ENCODE results near the gene DYNC2I2. TPM values are rescaled to one million over a fixed set of nuclear protein-coding genes. Genes with fewer than 3 reads are reported as not detected.

Gene DYNC2I2
- total and polyA plus RNA-seq, 2 donors (not counting 3 experiments of a cell fraction or from before 2014, with no cell fraction given): 73.6 to 82.6 TPM

GRCh38 chr9:128629136-128629535 is 27.5 kb downstream of the DYNC2I2 start:
- Histone ChIP-seq H3K9me3 (replicated peaks; ENCODE audit: control insufficient read depth, insufficient read depth, low read length) (no peaks in the 10 kb centered on the region), H2AFZ (ENCODE audit: low read depth, low read length) (no peak overlapping the region), H3K4me2 (ENCODE audit: insufficient read depth, low read length) (no peak overlapping the region), H3K9me1 (replicated peaks; ENCODE audit: control insufficient read depth, extremely low read depth, insufficient read depth, low read length) (no peaks in the 10 kb centered on the region), H4K20me1 (replicated peaks; ENCODE audit: control insufficient read depth, extremely low read depth, insufficient read depth, low read length) (no peaks in the 10 kb centered on the region), H3K79me2 (ENCODE audit: control insufficient read depth, insufficient read depth, low read length) (no peaks in the 10 kb centered on the region), H3K4me1 (ENCODE audit: control insufficient read depth, extremely low read depth, insufficient read depth, low read length) (no peaks in the 10 kb centered on the region), H3K27me3 (ENCODE audit: control insufficient read depth in 2 of 2, insufficient read depth in 2 of 2, low read length in 2 of 2) (no peaks in the 10 kb centered on the region), H3K4me3 (replicated peaks in 1 of 3; ENCODE audit: insufficient read depth in 1 of 3, low read depth in 1 of 3, low read length in 3 of 3) (no peak overlapping the region), H3K27ac (ENCODE audit: insufficient read depth, low read depth, low read length) (no peak overlapping the region), H3K9ac (replicated peaks; ENCODE audit: extremely low read depth, insufficient read depth, low read length) (no peak overlapping the region), H3K36me3 (ENCODE audit: control insufficient read depth in 2 of 2, extremely low read depth in 1 of 2, insufficient read depth in 2 of 2, low read length in 2 of 2) (peaks cover 45 to 88% of the 10 kb centered on the region in 2 experiments)
- dilution Hi-C loops (cut with MboI; ENCODE audit: extremely low pct_ligation_motif_present, low sequenced_read_pairs) (no loop called here), intact Hi-C loops (cut with micrococcal nuclease) (no loop called here)
- DNase-seq (ENCODE audit: low read depth, low spot score) (no peak), FAIRE-seq (no peak)
- BruUV-seq (replicated peaks): no TSS peak
- TF ChIP-seq POLR2AphosphoS5 (IDR thresholded peaks at IDR 0.05; ENCODE audit: insufficient read depth, low read depth, low read length): no peak
- TF ChIP-seq, protein P1, sequence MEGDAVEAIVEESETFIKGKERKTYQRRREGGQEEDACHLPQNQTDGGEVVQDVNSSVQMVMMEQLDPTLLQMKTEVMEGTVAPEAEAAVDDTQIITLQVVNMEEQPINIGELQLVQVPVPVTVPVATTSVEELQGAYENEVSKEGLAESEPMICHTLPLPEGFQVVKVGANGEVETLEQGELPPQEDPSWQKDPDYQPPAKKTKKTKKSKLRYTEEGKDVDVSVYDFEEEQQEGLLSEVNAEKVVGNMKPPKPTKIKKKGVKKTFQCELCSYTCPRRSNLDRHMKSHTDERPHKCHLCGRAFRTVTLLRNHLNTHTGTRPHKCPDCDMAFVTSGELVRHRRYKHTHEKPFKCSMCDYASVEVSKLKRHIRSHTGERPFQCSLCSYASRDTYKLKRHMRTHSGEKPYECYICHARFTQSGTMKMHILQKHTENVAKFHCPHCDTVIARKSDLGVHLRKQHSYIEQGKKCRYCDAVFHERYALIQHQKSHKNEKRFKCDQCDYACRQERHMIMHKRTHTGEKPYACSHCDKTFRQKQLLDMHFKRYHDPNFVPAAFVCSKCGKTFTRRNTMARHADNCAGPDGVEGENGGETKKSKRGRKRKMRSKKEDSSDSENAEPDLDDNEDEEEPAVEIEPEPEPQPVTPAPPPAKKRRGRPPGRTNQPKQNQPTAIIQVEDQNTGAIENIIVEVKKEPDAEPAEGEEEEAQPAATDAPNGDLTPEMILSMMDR (IDR thresholded peaks at IDR 0.05; ENCODE audit: extremely low read depth in 1 of 2, insufficient read depth in 1 of 2, low read depth in 1 of 2, low read length in 2 of 2): no peak
- TF ChIP-seq FOS (IDR thresholded peaks at IDR 0.05; ENCODE audit: borderline replicate concordance, insufficient read depth, low read length): no peak
- no peak for TF ChIP-seq MYC (IDR thresholded peaks at IDR 0.05; ENCODE audit: low read depth, low read length)
- no peak for TF ChIP-seq GATA2 (IDR thresholded peaks at IDR 0.05; ENCODE audit: insufficient read depth, insufficient read length, low read depth, low read length)
- ChIA-PET POLR2A (no interaction called here), CTCF (no interaction called here)

- H3K27ac ChIP-seq (ENCODE audit: insufficient read depth, low read depth, low read length): no peak overlapping the region
- no peaks in the 10 kb centered on the region for H3K9me3 ChIP-seq (replicated peaks; ENCODE audit: control insufficient read depth, insufficient read depth, low read length)
- no peaks in the 10 kb centered on the region for H4K20me1 ChIP-seq (replicated peaks; ENCODE audit: control insufficient read depth, extremely low read depth, insufficient read depth, low read length)
- H3K9ac ChIP-seq (replicated peaks; ENCODE audit: extremely low read depth, insufficient read depth, low read length): no peak overlapping the region
- H3K27me3 ChIP-seq (ENCODE audit: control insufficient read depth in 2 of 2, insufficient read depth in 2 of 2, low read length in 2 of 2): no peaks in the 10 kb centered on the region
- H3K4me1 ChIP-seq (ENCODE audit: control insufficient read depth, extremely low read depth, insufficient read depth, low read length): no peaks in the 10 kb centered on the region
- no peak overlapping the region for H3K4me3 ChIP-seq (replicated peaks in 1 of 3; ENCODE audit: insufficient read depth in 1 of 3, low read depth in 1 of 3, low read length in 3 of 3)
- FAIRE-seq (no peak), DNase-seq (ENCODE audit: low read depth, low spot score) (no peak)
- intact Hi-C loops (cut with micrococcal nuclease) (no loop called here), dilution Hi-C loops (cut with MboI; ENCODE audit: extremely low pct_ligation_motif_present, low sequenced_read_pairs) (no loop called here)
- H3K79me2 ChIP-seq (ENCODE audit: control insufficient read depth, insufficient read depth, low read length): no peaks in the 10 kb centered on the region
- no peak overlapping the region for H3K4me2 ChIP-seq (ENCODE audit: insufficient read depth, low read length)
- H2AFZ ChIP-seq (ENCODE audit: low read depth, low read length): no peak overlapping the region
- H3K36me3 ChIP-seq (ENCODE audit: control insufficient read depth in 2 of 2, extremely low read depth in 1 of 2, insufficient read depth in 2 of 2, low read length in 2 of 2): peaks cover 42 to 84% of the 10 kb centered on the region in 2 experiments
- CTCF ChIA-PET: no interaction called here
- POLR2A ChIA-PET: no interaction called here
- H3K9me1 ChIP-seq (replicated peaks; ENCODE audit: control insufficient read depth, extremely low read depth, insufficient read depth, low read length): no peaks in the 10 kb centered on the region
- TF ChIP-seq EZH2 (IDR thresholded peaks at IDR 0.05; ENCODE audit: borderline replicate concordance, low read depth, low read length, severe bottlenecking) (no peak), JUN (IDR thresholded peaks at IDR 0.05; ENCODE audit: borderline replicate concordance, insufficient read depth, insufficient read length, low read depth) (no peak), POLR2A (IDR thresholded peaks at IDR 0.05; ENCODE audit: low read depth, low read length) (peak; percentile 50)
- no TSS peak for BruUV-seq (replicated peaks)
These were observed 28.1 kb downstream of the DYNC2I2 start for GRCh38 chr9:128628471-128629048.

Data from endothelial cell of umbilical vein (primary cell).